Fibroblast of skin of right quadriceps (primary cell): ENCODE measurements around the gene ARHGEF38.

Source experiments
- DNase-seq: peaks from one replicate; pipeline ENCODE4 v3.0.0-alpha.2; 2013

ARHGEF38 gene

GRCh38 chr4:105613306-105613705 lies 60.9 kb downstream of the ARHGEF38 start:
- DNase-seq = no peak

GRCh38 chr4:105619188-105619931 lies 66.9 kb downstream of the ARHGEF38 start:
- DNase-seq = no peak

- DNase-seq = peak; percentile 36
These were observed 68.4 kb downstream of the ARHGEF38 start for GRCh38 chr4:105620640-105621323.

GRCh38 chr4:105622269-105622668 lies 69.8 kb downstream of the ARHGEF38 start:
- DNase-seq = peak; percentile 47

- no peak for DNase-seq
These were observed 70.7 kb downstream of the ARHGEF38 start for GRCh38 chr4:105623099-105623498.

- peak; percentile 3 for DNase-seq
These were observed 72.1 kb downstream of the ARHGEF38 start for GRCh38 chr4:105624530-105624929.

- DNase-seq = no peak
These were observed 72.8 kb downstream of the ARHGEF38 start for GRCh38 chr4:105625214-105625613.

- no peak for DNase-seq
These were observed 74.4 kb downstream of the ARHGEF38 start for GRCh38 chr4:105626846-105627245.

- DNase-seq = no peak
These were observed 75.2 kb downstream of the ARHGEF38 start for GRCh38 chr4:105627620-105628019.

- no peak for DNase-seq
These were observed 78.5 kb downstream of the ARHGEF38 start for GRCh38 chr4:105630670-105631655.

GRCh38 chr4:105631818-105632400 lies 79.5 kb downstream of the ARHGEF38 start:
- DNase-seq = no peak

GRCh38 chr4:105632599-105632998 lies 80.2 kb downstream of the ARHGEF38 start:
- no peak for DNase-seq

GRCh38 chr4:105633241-105633640 lies 80.8 kb downstream of the ARHGEF38 start:
- DNase-seq = no peak

- no peak for DNase-seq
These were observed 82.1 kb downstream of the ARHGEF38 start for GRCh38 chr4:105634402-105635080.

GRCh38 chr4:105637408-105638176 lies 85.2 kb downstream of the ARHGEF38 start:
- DNase-seq = peak; percentile 13

GRCh38 chr4:105641845-105642244 lies 89.4 kb downstream of the ARHGEF38 start:
- no peak for DNase-seq

- no peak for DNase-seq
These were observed 91.8 kb downstream of the ARHGEF38 start for GRCh38 chr4:105644257-105644656.

- DNase-seq = no peak
These were observed 93.0 kb downstream of the ARHGEF38 start for GRCh38 chr4:105645440-105645839.

- no peak for DNase-seq
These were observed 97.8 kb downstream of the ARHGEF38 start for GRCh38 chr4:105650190-105650589.

- DNase-seq = no peak
These were observed 99.5 kb downstream of the ARHGEF38 start for GRCh38 chr4:105651884-105652283.

GRCh38 chr4:105652286-105652888 lies 100.0 kb downstream of the ARHGEF38 start:
- DNase-seq = no peak
